Osteocyte (in vitro differentiated cells): ENCODE results near the gene FARS2. TPM values are rescaled to one million over a fixed set of nuclear protein-coding genes. Genes with fewer than 3 reads are reported as not detected.

Source experiments
- DNase-seq: peaks from one replicate; pipeline ENCODE4 v3.0.0; 2021; ENCODE audit warnings: mixed read lengths; ENCODE audit not compliant: unreplicated experiment; ENCODE audit errors: extremely low spot score
- H3K27ac Mint-ChIP-seq: one replicate; pipeline ENCODE4 v1.8.0; 2021; ENCODE audit warnings: mild to moderate bottlenecking, mixed read lengths; ENCODE audit not compliant: unreplicated experiment
- H3K27me3 Mint-ChIP-seq: one replicate; pipeline ENCODE4 v1.8.0; 2021; ENCODE audit warnings: mixed read lengths; ENCODE audit not compliant: unreplicated experiment
- H3K36me3 Mint-ChIP-seq: one replicate; pipeline ENCODE4 v1.8.0; 2021; ENCODE audit warnings: mixed read lengths; ENCODE audit not compliant: unreplicated experiment
- H3K4me1 Mint-ChIP-seq: one replicate; pipeline ENCODE4 v1.8.0; 2021; ENCODE audit warnings: mixed read lengths; ENCODE audit not compliant: unreplicated experiment
- H3K4me3 Mint-ChIP-seq: one replicate; pipeline ENCODE4 v1.8.0; 2021; ENCODE audit warnings: mild to moderate bottlenecking, moderate library complexity, mixed read lengths; ENCODE audit not compliant: unreplicated experiment
- H3K9me3 Mint-ChIP-seq: one replicate; pipeline ENCODE4 v1.8.0; 2021; ENCODE audit warnings: mixed read lengths; ENCODE audit not compliant: unreplicated experiment
- total RNA-seq: library from RNA; stranded (reverse); gene quantifications from 2 replicates; pipeline ENCODE4 v1.2.1, GENCODE V29; 2021
- TF ChIP-seq, protein P1 (sequence below): fragments of 200-600 bp; sonication (generic); IDR thresholded peaks from 2 replicates; pipeline ENCODE4 v1.5.0; 2021; ENCODE audit warnings: antibody characterized with exemption, mild to moderate bottlenecking, moderate library complexity

The FARS2 gene
- total RNA-seq, 1 donor from 2014 or later, result 17.4 TPM

DNA sequence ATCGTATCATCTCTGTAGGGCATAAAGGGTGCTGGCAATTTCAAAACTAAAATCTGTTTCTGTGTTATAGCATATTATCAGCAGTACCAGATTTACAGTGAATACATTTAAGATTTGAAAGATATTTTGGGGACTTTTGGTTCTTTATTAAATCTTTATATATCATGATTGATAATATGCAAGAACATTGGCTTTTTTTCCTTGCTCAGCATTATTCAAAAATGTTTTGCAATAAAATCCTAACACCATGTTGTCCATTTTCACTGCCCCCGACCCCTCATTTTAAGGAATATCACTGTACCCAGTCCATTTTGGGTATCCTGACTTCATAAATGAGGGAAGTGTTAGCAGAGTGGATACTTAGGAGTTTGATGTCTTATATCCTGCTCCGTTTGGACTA, 16.3 kb downstream of the FARS2 start:
- TF ChIP-seq, protein P1, sequence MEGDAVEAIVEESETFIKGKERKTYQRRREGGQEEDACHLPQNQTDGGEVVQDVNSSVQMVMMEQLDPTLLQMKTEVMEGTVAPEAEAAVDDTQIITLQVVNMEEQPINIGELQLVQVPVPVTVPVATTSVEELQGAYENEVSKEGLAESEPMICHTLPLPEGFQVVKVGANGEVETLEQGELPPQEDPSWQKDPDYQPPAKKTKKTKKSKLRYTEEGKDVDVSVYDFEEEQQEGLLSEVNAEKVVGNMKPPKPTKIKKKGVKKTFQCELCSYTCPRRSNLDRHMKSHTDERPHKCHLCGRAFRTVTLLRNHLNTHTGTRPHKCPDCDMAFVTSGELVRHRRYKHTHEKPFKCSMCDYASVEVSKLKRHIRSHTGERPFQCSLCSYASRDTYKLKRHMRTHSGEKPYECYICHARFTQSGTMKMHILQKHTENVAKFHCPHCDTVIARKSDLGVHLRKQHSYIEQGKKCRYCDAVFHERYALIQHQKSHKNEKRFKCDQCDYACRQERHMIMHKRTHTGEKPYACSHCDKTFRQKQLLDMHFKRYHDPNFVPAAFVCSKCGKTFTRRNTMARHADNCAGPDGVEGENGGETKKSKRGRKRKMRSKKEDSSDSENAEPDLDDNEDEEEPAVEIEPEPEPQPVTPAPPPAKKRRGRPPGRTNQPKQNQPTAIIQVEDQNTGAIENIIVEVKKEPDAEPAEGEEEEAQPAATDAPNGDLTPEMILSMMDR, result no peak
- H3K36me3 Mint-ChIP-seq, result peaks cover 2% of the 10 kb centered on the region
- H3K4me3 Mint-ChIP-seq, result no peak overlapping the region
- peaks cover 5% of the 10 kb centered on the region for H3K4me1 Mint-ChIP-seq
- H3K9me3 Mint-ChIP-seq, result no peaks in the 10 kb centered on the region
- DNase-seq, result no peak
- no peaks in the 10 kb centered on the region for H3K27me3 Mint-ChIP-seq
- H3K27ac Mint-ChIP-seq, result no peak overlapping the region

DNA sequence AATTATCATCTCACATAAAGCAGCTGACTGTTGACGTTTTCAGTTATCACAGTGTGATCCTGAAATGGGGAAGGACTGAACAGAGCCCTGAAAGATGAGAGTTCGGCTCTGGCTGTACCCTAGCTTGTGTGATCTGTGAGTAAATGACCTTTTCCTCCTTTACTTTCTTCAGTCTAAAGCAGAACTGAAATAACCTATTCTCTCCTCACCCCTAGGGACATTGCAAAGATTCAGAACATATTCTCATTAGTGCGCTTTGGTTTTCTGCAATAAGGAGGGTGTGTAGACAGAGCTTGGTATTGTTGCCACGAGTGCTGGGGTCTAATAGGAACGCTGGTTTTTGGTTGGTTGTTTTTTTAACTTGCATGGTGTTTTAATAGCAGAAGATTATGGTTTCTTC, 16.7 kb downstream of the FARS2 start:
- peaks cover 5% of the 10 kb centered on the region for H3K4me1 Mint-ChIP-seq

DNA sequence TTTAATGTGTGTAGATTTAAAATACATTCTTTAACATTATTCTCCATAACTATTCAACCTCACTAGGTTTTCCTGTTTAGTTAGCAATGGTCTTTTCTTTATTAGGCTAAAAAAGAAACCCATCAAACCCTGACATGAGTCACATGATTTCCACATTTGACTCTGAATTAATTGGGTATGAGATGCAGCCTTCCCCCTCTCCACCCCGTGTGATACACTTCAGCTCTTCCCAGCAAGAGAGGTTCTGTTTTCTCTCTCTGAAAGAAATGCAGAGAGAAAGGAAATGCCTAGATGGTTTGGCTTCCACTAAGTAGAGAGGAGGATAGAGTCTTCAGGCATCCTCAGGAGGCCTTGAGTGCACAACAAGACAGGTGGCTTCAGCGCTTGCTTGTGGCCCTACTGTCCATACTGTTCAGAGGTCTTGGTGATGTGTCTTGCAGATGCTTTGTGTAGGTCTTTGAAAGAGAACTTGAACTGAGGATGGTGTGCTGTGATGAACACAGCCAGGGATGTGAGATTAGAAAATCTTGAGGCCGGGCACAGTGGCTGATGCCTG, 17.3 kb downstream of the FARS2 start:
- no peak overlapping the region for H3K27ac Mint-ChIP-seq
- H3K4me3 Mint-ChIP-seq, result no peak overlapping the region
- H3K9me3 Mint-ChIP-seq, result no peaks in the 10 kb centered on the region
- TF ChIP-seq, protein P1, result no peak
- no peaks in the 10 kb centered on the region for H3K27me3 Mint-ChIP-seq
- no peak for DNase-seq
- peaks cover 2% of the 10 kb centered on the region for H3K36me3 Mint-ChIP-seq
- peaks cover 5% of the 10 kb centered on the region for H3K4me1 Mint-ChIP-seq

More for the DNA sequence above, 16.7 kb downstream of the FARS2 start:
- Mint-ChIP-seq H3K27me3 (no peaks in the 10 kb centered on the region), H3K9me3 (no peaks in the 10 kb centered on the region), H3K27ac (no peak overlapping the region), H3K36me3 (peaks cover 2% of the 10 kb centered on the region), H3K4me3 (no peak overlapping the region)
- no peak for DNase-seq
- TF ChIP-seq, protein P1, result no peak

DNA sequence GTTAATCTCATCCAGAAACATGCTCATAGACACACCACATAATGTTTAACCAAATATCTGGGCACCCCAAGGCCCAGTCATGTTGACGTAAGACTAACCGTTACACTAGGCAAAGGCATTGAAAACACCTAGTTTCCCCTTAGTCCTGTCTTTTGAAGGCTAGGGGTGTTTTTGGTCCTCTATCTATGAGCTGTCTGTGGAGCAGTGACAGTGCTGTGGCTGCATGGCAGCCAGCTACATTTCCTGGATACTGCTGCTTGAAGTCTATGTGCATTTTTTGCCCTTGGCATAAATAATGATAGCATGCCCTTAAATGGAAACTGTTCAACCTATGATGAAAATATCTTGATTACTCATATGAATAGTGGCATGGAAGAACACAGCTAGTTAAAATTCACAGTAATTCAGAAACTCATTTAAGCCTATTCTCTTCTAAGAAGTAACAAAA, 18.6 kb downstream of the FARS2 start:
- TF ChIP-seq, protein P1, result no peak
- H3K4me1 Mint-ChIP-seq, result peaks cover 5% of the 10 kb centered on the region
- no peak overlapping the region for H3K27ac Mint-ChIP-seq
- H3K36me3 Mint-ChIP-seq, result peaks cover 2% of the 10 kb centered on the region
- DNase-seq, result no peak
- no peak overlapping the region for H3K4me3 Mint-ChIP-seq
- no peaks in the 10 kb centered on the region for H3K27me3 Mint-ChIP-seq
- H3K9me3 Mint-ChIP-seq, result no peaks in the 10 kb centered on the region

DNA sequence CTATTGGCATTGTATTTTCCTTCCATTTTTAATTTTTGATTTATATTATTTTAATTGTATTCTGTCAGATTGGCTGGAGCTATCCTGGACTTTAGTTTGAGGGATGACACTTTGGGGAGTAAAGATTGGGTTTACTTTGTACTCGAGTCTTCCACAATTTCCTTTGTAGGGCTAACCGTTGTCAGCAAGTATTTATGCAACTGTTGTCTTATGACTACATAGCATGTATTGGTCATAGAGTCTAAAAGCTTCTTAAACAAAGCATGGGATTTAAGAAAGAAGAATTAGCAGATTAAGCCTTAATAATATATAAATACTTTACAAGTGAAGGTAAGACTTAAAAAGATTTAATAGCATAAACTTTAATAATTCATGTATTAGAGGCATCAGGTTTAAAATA, 19.6 kb downstream of the FARS2 start:
- H3K27me3 Mint-ChIP-seq, result no peaks in the 10 kb centered on the region
- no peaks in the 10 kb centered on the region for H3K36me3 Mint-ChIP-seq
- TF ChIP-seq, protein P1, result no peak
- peaks cover 3% of the 10 kb centered on the region for H3K4me1 Mint-ChIP-seq
- DNase-seq, result no peak
- H3K27ac Mint-ChIP-seq, result no peak overlapping the region
- H3K4me3 Mint-ChIP-seq, result no peak overlapping the region
- no peaks in the 10 kb centered on the region for H3K9me3 Mint-ChIP-seq
